DND-41 (cell line): ENCODE measurements around the gene MTA1.

Source experiments
- EZH2 ChIP-seq: IDR thresholded peaks from 3 replicates; pipeline ENCODE4 v1.6.1; 2012; ENCODE audit warnings: borderline replicate concordance, low read depth, mild to moderate bottlenecking, moderate library complexity, low read length, inconsistent platforms; ENCODE audit not compliant: severe bottlenecking
- TF ChIP-seq, protein P1 (sequence below): IDR thresholded peaks from 2 replicates; pipeline ENCODE4 v1.5.1; 2012; ENCODE audit warnings: borderline replicate concordance, low read length, moderate library complexity, mild to moderate bottlenecking; ENCODE audit not compliant: poor library complexity, severe bottlenecking; ENCODE audit errors: extremely low read depth

DNA sequence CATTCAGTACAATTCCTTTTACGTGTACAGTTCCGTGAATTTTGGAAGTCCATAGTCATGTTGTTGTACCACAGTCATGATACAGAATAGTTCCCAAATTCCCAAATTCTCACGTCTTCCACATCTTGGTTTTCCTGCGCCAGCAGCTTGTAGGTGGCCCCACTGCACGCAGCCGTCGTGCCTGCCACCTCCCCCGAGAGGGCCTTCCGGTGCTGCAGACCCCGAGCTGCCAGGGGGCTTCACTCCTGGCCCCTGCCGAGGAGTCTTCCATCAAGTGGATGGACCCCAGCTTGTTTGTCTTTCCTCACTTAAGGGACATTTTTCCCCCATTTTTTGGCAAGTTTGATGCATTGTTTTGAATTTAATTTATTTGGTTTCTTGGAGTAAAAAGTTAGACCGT is 16.8 kb downstream of the MTA1 start:
- TF ChIP-seq, protein P1, sequence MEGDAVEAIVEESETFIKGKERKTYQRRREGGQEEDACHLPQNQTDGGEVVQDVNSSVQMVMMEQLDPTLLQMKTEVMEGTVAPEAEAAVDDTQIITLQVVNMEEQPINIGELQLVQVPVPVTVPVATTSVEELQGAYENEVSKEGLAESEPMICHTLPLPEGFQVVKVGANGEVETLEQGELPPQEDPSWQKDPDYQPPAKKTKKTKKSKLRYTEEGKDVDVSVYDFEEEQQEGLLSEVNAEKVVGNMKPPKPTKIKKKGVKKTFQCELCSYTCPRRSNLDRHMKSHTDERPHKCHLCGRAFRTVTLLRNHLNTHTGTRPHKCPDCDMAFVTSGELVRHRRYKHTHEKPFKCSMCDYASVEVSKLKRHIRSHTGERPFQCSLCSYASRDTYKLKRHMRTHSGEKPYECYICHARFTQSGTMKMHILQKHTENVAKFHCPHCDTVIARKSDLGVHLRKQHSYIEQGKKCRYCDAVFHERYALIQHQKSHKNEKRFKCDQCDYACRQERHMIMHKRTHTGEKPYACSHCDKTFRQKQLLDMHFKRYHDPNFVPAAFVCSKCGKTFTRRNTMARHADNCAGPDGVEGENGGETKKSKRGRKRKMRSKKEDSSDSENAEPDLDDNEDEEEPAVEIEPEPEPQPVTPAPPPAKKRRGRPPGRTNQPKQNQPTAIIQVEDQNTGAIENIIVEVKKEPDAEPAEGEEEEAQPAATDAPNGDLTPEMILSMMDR = no peak
- TF ChIP-seq EZH2 = no peak
